ENCODE measurements around the gene ERN1. TPM values are rescaled to one million over a fixed set of nuclear protein-coding genes. Genes with fewer than 3 reads are reported as not detected.

ERN1 gene
- total RNA-seq, 3 donors from 2014 or later = 18.4 to 27.1 (median 21.7) TPM

DNA sequence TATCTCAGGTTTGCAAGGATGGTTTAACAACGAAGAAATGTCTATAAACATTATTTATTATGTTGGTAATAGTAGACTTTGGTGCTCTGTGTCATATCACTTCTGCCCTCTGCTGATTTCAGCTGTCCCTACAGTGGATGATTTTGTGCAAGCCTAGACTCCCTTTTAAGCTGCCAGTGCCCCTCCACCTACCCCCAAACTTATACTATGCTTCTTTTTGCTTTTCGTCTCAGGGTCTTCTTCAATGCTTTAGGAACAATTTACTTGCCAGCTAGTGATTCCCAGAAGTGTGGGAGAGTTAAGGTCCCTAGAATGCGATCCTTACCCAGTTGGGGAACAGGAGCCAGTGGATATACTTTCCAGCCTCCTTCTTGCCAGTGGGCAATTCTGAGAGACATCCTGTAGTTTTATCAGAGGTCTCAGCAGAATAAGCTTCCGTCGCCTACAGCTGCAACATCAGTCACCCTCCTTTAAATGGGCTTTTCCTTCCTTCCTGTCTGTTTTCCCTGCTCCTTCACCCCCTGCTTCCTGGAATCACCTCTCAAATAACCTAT lies 113.6 kb downstream of the ERN1 start:
- ATAC-seq (no peak), DNase-seq (no peak)
- Histone ChIP-seq H3K9me3 (no peaks in the 10 kb centered on the region), H3K36me3 (ENCODE audit: low read depth) (no peaks in the 10 kb centered on the region), H3K4me3 (no peak overlapping the region), H3K4me1 (ENCODE audit: low read depth) (no peaks in the 10 kb centered on the region)
- intact Hi-C loops (cut with DNase I, micrococcal nuclease) = no loop called here
- no peak for TF ChIP-seq CTCF (IDR thresholded peaks at IDR 0.05)

DNA sequence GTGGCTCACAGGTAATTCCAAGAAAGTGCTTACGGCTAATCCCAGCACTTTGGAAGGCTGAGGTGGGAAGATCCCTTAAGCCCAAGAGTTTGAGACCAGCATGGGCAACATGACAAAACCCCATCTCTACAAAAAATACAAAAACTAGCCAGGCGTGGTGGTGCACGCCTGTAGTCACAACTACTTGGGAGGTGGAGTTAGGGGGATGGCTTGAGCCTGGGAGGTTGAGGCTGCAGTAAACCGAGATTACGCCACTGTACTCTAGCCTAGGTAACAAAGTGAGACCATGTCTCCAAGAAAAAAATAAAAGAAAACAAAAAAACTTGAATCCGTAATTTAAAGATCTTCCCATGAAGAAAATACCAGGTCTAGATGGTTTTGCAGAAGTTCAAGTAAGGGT lies 114.5 kb downstream of the ERN1 start:
- TF ChIP-seq CTCF (IDR thresholded peaks at IDR 0.05) = no peak
- no peaks in the 10 kb centered on the region for H3K9me3 ChIP-seq
- no peaks in the 10 kb centered on the region for H3K36me3 ChIP-seq (ENCODE audit: low read depth)
- no peak overlapping the region for H3K4me3 ChIP-seq
- ATAC-seq (no peak), DNase-seq (no peak)
- H3K4me1 ChIP-seq (ENCODE audit: low read depth) = no peaks in the 10 kb centered on the region
- intact Hi-C loops (cut with DNase I, micrococcal nuclease) = no loop called here

- ATAC-seq = peak; percentile 18
- intact Hi-C loops (cut with DNase I, micrococcal nuclease) = no loop called here
- H3K4me1 ChIP-seq (ENCODE audit: low read depth) = peaks cover 9% of the 10 kb centered on the region
Measured at GRCh38 chr17:64009571-64010402, 120.2 kb downstream of the ERN1 start.

DNA sequence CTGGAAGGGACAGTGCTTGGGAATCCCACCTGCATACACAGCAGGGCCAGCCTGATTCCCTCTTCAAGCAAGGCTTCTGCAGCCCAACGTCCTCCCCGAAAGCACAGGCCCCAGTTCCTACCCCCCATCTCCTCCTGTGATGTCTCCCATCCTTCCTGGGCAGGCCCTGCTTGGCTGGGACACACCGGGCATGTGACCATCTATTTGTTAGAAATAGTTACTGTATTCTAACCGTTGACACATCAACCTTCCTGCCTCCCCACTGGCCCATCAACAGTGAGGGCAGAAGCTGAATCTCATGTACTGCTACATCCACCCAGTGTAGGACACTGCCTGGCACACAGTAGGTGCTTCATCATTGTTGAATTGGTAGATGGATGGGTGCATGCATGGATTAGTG lies 121.1 kb downstream of the ERN1 start:
- no peak for TF ChIP-seq CTCF (IDR thresholded peaks at IDR 0.05)
- intact Hi-C loops (cut with DNase I, micrococcal nuclease) = no loop called here
- Histone ChIP-seq H3K4me3 (no peak overlapping the region), H3K4me1 (ENCODE audit: low read depth) (peaks cover 9% of the 10 kb centered on the region), H3K9me3 (no peaks in the 10 kb centered on the region), H3K36me3 (ENCODE audit: low read depth) (no peaks in the 10 kb centered on the region)
- DNase-seq (no peak), ATAC-seq (no peak)

More at GRCh38 chr17:64009571-64010402, 120.2 kb downstream of the ERN1 start:
- no peak for DNase-seq
- H3K9me3 ChIP-seq = no peaks in the 10 kb centered on the region
- TF ChIP-seq CTCF (IDR thresholded peaks at IDR 0.05) = no peak
- no peaks in the 10 kb centered on the region for H3K36me3 ChIP-seq (ENCODE audit: low read depth)
- no peak overlapping the region for H3K4me3 ChIP-seq

DNA sequence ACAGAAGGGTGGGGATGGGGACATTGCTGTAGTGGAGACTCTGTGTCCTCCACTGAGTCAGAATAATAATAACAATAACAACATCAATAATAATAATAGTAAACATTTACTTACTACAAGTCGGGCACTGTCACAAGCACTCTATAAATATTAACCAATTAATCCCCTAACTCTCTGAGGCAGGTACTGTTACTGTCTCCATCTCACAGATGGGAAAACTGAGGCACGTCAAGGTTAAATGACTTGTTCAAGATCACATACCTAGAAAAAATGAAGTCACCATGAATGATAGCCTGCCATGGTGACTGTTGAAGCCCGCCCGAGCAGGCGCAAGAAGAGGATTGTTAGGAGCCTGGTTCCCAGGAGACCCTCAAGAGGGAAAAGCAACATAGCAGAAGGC lies 121.6 kb downstream of the ERN1 start:
- H3K4me3 ChIP-seq = no peak overlapping the region
- intact Hi-C loops (cut with DNase I, micrococcal nuclease) = no loop called here
- no peak for ATAC-seq
- no peak for DNase-seq
- peaks cover 9% of the 10 kb centered on the region for H3K4me1 ChIP-seq (ENCODE audit: low read depth)
- H3K9me3 ChIP-seq = no peaks in the 10 kb centered on the region
- TF ChIP-seq CTCF (IDR thresholded peaks at IDR 0.05) = no peak
- H3K36me3 ChIP-seq (ENCODE audit: low read depth) = no peaks in the 10 kb centered on the region
